Pulmonary artery endothelial cell (primary cell): Measurements from ENCODE around the gene ISLR. TPM values are rescaled to one million over a fixed set of nuclear protein-coding genes. Genes with fewer than 3 reads are reported as not detected.
A peak's percentile ranks its signal among the peaks of the same experiment; 100 is the strongest.

Experiments used
- DNase-seq: peaks from one replicate; pipeline ENCODE4 v3.0.0-alpha.2; 2011; ENCODE audit warnings: low read depth, low spot score
- total RNA-seq: library from RNA; depleted of rRNA; stranded (reverse); fragments of >200 nt; gene quantifications from 2 replicates; pipeline ENCODE4 v1.2.3, GENCODE V29; 2014

Gene ISLR
- total RNA-seq: not detected in 2 replicates

DNA sequence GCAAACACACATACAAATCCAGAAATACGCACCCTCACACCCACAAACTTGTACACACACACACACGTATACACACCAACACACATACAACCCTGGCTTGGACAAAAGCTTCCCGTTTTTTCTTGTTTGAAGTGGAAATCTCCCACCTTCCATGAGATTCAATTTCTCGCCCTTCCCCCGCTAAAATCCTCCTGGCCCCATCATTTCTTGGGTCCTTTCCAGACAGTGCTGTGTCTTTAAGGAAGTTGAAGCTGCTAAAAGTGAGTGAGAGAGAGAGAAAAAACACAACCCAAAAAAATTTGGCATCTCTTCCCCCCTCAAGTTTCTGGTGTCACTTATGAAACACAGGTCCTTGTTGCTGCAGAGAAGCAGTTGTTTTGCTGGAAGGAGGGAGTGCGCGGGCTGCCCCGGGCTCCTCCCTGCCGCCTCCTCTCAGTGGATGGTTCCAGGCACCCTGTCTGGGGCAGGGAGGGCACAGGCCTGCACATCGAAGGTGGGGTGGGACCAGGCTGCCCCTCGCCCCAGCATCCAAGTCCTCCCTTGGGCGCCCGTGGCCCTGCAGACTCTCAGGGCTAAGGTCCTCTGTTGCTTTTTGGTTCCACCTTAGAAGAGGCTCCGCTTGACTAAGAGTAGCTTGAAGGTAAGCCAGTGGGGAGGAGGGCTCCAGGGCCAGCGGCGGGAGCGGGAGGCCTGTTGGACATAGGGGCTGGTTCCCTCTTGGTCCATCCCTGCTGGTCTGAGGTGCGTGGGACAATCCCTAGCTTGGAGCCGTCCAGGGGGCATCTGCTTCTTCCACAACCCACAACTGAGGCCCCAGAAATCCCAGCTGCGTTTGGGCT, at the start of gene ISLR:
ISLR (plus strand) TSS at position 331 of the 839 bp plus-strand sequence. CDS start 1,149 bp downstream, outside the sequence.
- no peak for DNase-seq

GRCh38 chr15:74124196-74124595, 49.3 kb upstream of the ISLR start:
- DNase-seq: no peak

DNA sequence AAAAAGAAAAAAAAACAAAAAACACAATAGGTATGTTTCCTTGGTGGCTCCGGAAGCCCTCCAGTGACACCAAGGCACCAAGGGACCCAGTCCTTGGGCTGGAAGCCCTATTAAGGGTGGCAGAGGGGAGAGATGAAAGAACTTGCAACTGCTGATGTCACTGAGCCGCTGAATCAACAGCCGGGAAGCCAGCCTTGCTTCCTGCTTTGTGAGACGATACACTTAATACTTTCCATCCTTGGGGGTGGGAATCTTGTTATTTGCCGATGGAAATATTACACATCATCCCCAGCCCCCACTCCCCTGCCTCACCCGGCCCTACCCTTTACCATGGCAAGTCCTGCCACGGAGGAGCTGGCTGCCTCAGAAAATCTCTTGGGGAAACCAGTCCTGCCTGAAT, 48.8 kb upstream of the ISLR start:
- DNase-seq: no peak

GRCh38 chr15:74127255-74127953, 46.1 kb upstream of the ISLR start:
- peak; percentile 27 for DNase-seq

DNA sequence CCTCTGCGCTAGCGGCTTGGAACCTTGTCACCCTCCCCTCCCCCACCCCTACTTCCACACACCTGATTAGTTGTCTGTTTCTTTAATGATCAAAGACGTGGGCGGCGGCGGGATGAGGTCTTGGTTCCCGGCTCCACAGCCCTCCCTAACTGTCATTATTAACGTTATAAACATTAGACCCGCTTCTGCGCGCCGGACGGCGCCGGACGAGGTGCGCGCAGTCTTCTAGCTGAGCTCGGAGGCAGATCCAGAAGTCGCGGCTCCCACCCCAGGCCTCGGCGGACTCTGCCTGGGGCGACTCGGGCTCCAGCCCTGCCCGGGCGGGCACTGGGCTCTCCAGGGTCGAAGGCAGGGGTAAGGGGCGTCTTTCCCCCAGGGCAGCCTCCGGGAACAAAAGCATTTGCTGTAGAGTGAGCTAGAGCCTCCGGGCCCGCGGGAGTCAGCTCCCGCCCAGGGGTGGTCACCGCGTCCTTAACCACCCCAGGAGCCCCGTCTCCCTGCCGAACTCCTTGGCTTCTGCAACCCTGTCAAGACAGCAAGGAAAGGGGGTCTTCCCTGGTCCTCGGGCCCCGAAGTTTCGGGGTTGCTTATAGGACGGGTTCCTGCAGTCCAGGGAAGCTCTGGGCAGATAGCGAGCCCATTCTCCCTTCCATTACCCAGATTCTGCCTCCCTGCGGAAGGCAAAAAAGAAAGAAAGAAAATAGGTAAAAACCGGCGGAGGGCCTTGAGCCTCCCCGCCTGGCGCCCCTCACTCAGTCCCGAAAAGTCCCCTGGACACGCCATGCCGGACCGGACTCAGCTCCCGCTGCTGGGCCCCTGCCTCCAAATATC, 45.3 kb upstream of the ISLR start:
- no peak for DNase-seq

DNA sequence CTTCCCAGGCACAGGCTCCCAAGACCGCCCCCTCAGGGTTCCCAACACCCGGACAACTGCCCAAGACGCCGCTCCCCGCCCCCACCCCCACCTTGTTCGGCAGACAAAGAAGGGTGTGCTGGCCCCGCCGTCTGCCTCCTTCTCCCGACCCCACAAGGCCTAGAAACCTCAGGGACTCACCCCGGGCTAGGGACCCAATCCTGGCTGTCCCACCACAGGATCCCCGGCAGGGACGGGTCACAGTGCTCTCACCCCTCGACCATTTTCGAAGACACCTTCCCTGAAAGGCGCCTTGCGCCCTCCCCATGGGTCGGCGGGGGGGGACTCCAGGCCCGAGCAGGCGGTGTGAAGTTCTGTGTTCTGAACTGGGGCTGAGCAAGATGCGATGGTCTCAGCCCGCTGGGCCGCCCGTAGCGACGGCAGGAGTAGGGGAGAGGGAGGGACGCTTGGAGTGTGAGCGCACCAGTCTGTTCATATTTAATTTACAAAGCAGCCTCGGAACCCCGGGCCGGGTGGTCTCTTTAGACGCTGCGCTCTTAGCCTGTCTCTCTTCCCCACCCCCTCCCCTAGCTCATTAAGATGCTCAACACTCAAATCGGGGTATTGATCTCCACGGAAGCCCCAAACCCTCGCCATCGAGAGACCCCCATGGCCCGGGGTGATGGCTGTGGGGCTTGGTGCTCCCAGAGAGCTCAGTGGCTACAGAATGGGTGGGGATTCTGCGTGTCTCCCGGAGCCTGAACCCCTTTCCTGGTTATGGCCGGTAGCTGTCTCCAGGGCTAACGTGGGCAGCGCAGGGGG, 44.5 kb upstream of the ISLR start:
- no peak for DNase-seq

DNA sequence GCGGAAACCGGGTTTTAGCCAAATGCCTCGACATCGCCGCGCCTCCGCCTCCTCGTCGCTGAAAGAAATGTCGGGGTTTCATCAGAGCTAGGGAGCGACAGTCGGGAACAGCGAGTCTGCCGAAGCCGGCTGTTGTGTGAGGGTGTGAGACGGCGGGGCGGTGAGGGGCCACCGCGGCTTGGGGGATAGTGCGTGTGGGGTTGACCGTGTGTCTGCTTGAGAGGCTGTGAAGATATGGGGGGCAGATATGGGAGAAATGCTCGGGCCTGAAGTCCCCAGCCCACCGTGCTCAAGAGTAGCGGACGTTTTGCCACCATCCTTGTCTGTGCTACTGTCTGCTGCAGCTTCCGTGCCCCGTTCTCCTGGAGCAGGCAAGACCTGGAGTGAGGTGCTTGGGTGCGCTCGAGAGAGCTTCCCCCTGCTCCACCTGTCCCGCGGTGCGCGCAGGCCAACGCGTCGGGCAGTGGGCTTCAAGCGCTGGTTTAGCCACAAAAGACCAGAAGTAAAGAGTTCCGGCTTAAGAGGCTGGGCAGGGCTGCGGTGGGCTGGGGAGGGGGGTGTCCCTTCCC, 43.8 kb upstream of the ISLR start:
- DNase-seq: no peak

GRCh38 chr15:74130155-74130848, 43.2 kb upstream of the ISLR start, which contains the start of gene ISLR2:
Gene ISLR2, plus strand, starts transcription at chr15:74130586. Its CDS starts 2,169 bp downstream, at chr15:74132755.
- DNase-seq: no peak

- no peak for DNase-seq
Measured at GRCh38 chr15:74130849-74131627, 42.5 kb upstream of the ISLR start.

GRCh38 chr15:74131628-74132413, 41.7 kb upstream of the ISLR start:
- no peak for DNase-seq

DNA sequence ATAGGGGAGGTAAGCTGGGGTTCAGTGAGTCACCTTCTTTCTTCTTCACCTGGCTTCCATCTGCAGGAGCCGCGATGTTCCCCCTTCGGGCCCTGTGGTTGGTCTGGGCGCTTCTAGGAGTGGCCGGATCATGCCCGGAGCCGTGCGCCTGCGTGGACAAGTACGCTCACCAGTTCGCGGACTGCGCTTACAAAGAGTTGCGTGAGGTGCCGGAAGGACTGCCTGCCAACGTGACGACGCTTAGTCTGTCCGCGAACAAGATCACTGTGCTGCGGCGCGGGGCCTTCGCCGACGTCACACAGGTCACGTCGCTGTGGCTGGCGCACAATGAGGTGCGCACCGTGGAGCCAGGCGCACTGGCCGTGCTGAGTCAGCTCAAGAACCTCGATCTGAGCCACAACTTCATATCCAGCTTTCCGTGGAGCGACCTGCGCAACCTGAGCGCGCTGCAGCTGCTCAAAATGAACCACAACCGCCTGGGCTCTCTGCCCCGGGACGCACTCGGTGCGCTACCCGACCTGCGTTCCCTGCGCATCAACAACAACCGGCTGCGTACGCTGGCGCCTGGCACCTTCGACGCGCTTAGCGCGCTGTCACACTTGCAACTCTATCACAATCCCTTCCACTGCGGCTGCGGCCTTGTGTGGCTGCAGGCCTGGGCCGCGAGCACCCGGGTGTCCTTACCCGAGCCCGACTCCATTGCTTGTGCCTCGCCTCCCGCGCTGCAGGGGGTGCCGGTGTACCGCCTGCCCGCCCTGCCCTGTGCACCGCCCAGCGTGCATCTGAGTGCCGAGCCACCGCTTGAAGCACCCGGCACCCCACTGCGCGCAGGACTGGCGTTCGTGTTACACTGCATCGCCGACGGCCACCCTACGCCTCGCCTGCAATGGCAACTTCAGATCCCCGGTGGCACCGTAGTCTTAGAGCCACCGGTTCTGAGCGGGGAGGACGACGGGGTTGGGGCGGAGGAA, 40.5 kb upstream of the ISLR start:
- no peak for DNase-seq

- DNase-seq: no peak
Measured at GRCh38 chr15:74133694-74134386, 39.7 kb upstream of the ISLR start.

DNA sequence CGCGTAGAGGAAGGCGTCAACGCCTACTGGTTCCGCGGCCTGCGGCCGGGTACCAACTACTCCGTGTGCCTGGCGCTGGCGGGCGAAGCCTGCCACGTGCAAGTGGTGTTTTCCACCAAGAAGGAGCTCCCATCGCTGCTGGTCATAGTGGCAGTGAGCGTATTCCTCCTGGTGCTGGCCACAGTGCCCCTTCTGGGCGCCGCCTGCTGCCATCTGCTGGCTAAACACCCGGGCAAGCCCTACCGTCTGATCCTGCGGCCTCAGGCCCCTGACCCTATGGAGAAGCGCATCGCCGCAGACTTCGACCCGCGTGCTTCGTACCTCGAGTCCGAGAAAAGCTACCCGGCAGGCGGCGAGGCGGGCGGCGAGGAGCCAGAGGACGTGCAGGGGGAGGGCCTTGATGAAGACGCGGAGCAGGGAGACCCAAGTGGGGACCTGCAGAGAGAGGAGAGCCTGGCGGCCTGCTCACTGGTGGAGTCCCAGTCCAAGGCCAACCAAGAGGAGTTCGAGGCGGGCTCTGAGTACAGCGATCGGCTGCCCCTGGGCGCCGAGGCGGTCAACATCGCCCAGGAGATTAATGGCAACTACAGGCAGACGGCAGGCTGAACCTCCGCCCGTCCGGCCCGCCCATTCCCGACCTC, 39.0 kb upstream of the ISLR start:
- no peak for DNase-seq

DNA sequence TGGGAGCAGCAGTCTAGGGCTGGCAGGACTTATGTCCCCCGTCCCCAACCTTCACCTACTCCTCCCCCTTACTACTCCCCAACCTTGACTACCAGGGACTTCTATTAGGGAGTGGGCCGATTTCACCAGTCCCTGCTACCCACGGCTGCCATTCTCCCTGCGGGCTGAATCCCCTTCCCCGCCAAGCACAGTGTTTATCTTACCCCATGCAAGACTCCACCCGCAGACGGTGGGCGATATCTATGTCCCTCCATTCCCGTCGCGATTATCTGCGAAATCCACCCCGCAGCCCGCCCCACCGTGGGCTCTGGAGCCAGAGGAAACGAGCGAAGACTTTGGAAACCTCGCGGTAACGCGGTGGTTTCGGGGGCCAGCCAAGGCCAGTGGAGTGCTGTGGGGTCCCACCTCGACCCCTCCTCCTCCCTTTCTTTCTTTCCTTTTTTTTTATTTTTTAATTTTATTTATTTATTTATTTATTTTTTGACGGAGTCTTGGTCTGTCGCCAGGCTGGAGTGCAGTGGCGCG, 38.4 kb upstream of the ISLR start:
- DNase-seq: no peak

DNA sequence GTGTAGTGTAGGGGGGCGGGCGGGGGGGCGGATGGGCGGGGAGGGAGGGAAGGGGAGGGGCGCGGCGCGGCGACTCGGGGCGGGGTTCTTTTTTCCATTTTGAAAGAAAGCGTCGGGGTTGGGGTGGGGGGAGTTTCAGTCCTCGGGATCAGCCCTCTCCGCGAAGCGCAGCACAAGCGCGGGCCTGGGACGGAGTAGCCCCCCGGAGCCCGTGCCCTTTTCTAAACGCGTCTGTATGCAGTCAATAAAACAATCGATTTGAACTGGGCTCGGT, 37.0 kb upstream of the ISLR start:
- DNase-seq: no peak
